SU-DHL-6 (cell line): Measurements from ENCODE around the gene CNOT4.

Experiments used
- EZH2phosphoT487 ChIP-seq: fragments of 200-600 bp; sonication (generic), shearing (Covaris generic); conservative IDR thresholded peaks from 2 replicates; pipeline ENCODE4 v1.6.1; 2018; ENCODE audit warnings: mild to moderate bottlenecking, antibody characterized with exemption, low read length, moderate library complexity, mixed read lengths
- TF ChIP-seq, protein P1 (sequence below): fragments of 200-600 bp; sonication (generic); IDR thresholded peaks from one replicate; pipeline ENCODE4 v1.5.1; 2017; ENCODE audit warnings: antibody characterized with exemption, mild to moderate bottlenecking, low read length, moderate library complexity; ENCODE audit not compliant: insufficient read depth, poor library complexity, severe bottlenecking

DNA sequence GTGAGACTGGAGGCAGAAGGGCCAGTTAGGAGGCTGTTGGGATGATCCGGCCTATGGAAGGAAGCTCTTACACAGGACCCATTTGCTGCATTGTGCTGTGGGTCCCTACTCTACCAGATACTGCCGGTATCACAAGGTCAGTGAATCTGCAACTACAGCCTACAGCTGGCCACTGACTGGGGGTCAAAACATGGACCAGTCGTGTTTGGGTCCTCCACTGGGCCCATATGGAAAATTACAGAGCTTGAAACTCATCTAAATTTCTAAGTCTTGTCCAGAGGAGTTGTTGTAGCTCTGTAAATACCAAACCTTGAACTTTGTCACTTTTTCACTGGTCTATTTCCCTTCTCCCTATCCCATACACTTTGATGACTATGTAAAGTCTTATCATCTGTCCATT is 42.2 kb upstream of the CNOT4 start:
- TF ChIP-seq, protein P1, sequence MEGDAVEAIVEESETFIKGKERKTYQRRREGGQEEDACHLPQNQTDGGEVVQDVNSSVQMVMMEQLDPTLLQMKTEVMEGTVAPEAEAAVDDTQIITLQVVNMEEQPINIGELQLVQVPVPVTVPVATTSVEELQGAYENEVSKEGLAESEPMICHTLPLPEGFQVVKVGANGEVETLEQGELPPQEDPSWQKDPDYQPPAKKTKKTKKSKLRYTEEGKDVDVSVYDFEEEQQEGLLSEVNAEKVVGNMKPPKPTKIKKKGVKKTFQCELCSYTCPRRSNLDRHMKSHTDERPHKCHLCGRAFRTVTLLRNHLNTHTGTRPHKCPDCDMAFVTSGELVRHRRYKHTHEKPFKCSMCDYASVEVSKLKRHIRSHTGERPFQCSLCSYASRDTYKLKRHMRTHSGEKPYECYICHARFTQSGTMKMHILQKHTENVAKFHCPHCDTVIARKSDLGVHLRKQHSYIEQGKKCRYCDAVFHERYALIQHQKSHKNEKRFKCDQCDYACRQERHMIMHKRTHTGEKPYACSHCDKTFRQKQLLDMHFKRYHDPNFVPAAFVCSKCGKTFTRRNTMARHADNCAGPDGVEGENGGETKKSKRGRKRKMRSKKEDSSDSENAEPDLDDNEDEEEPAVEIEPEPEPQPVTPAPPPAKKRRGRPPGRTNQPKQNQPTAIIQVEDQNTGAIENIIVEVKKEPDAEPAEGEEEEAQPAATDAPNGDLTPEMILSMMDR, result no peak
- no peak for TF ChIP-seq EZH2phosphoT487
